Measurements from ENCODE around the gene COL12A1.

The COL12A1 gene

DNA sequence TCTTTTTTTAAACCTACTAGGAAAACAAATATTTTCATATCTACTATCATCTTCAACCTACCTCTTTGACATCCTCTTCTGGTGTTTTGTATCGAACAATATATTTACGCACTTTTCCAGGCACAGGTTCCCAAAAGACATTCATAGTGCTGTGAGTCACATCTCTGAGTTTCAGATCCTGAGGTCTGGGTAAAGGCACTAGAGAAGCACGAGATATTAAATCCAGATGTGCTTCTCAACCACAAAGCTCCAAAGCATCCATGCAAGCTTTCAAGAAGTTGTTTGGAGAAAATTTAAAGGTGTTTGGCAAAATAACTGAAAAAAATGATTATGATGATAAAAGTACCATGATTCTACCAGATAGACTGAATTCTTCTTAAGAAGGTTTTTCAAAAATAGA lies 62.7 kb downstream of the COL12A1 start:
- no peak for DNase-seq (ENCODE audit: low read depth in 2 of 2)

DNA sequence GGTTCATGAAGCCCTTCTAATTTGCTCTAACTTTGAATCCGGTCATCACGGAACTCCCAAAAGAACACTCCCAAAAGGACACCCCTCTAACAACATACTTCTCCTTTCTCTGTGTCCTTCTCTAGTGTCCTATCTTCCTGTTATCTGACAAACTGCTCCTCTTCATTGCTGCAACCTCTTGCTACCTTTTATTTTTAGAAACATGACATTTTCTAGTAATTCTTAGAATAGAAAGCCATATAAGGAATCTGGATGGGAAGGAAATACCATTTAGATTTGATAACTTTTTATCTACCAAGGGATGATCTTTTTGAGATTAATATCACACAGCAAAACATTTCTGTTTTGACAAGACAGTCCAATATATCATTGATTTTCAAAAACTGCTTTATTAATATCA lies 63.1 kb downstream of the COL12A1 start:
- DNase-seq (ENCODE audit: low read depth in 2 of 2), result no peak

DNA sequence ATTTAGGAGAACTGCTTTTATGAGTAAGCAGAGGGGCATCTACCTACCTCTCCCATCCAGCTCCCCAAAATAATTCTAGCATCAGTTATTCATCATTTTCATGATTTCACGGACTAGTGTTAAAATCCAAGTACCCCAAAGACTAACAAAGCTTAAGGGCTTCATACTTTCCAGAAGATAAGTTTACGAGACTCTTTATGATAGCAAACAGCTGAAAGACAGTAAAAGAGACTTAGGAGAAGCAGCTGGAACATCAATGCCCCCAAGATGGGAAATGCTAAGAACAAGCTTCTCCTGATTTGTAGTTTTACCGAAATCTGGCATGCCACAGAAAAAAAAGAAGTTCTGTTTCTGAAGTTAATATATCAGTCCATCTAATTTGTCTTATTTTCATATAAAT lies 70.0 kb downstream of the COL12A1 start:
- DNase-seq (ENCODE audit: low read depth in 2 of 2), result no peak

DNA sequence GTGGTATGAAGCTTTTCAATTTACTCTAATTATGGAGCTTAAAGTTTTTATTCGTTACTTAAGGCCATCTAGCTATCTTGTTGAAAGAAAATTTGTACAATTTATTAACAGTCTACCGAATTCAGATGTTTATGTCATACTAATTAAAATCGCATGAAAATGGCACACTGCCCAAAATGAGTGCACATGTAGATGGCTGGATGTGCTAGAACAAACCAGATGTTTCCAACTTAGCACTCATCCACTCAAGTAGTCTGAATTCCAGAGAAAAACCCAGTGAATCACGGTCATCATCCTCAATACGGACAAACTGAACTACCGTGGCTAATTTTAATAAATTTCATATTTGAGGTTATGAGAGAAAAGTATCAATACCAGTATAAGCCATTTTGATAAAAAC lies 70.4 kb downstream of the COL12A1 start:
- DNase-seq (ENCODE audit: low read depth in 2 of 2), result no peak

DNA sequence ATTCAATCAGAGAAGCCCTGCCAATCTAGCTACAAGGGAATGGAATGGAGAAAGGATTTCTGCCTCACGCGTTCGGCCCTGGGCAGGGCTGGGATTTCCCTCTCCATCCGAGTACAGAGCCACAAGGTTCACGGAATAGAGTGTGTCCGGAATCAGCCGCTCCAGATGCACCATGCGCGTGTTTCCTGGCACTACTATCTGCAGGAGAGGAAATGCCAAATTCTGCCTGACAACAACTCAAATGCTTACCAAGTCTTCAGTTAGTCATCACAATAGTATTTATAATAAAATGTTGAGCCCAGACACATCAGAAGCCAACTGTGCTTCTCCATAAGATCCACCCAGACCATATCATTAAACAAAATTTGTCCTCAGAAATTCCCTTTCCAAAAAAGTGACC lies 75.1 kb downstream of the COL12A1 start:
- DNase-seq (ENCODE audit: low read depth in 2 of 2), result no peak

DNA sequence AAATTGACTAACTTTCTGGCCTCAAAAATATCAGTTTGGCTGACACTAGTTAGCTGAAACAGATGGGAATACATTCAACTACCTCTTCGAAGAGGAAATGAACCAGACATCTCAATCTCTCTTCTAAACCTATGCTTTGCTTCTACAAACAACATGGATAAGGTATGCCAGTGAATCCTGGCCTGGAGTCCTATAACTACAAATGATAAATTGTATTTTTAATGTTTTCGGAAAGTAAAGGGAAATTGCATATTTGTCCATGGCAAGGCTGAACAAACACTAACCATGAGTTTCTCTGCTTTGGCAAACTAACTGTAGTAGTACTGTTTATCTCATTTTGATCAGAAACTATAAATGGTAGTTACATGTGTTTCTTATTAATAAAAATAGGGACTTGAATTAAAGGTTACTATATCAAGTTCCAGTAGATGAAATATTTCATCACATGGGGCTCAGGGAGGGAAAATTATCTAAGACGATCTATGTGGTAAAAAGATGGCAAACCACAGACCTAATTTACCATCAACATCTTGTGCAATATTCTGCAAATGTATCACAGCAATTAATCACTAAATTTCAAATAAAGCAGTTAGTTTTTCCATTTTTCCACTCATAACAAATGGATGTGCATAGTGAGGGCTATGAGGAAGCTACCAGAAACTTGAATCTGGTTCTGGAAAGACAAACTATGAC lies 76.8 kb downstream of the COL12A1 start:
- no peak for DNase-seq (ENCODE audit: low read depth in 2 of 2)

DNA sequence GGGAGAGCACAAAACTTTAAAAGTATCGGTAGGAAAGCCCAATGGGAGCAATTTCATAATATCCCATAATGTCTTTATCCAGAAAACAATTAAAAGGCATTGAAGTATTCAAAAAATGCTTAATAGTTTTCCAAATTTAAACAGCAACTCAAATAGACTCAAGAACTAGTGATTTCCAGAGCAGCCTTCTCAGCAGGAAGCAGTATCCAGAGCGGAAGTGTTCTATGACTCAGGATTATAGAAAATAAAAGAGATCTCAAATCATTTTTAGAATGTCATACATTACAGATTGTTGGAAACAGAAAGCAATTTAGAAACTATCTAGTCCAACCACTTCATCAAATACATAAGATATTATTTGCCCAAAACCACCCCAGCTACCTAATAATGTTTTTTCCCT lies 79.3 kb downstream of the COL12A1 start:
- no peak for DNase-seq (ENCODE audit: low read depth in 2 of 2)

DNA sequence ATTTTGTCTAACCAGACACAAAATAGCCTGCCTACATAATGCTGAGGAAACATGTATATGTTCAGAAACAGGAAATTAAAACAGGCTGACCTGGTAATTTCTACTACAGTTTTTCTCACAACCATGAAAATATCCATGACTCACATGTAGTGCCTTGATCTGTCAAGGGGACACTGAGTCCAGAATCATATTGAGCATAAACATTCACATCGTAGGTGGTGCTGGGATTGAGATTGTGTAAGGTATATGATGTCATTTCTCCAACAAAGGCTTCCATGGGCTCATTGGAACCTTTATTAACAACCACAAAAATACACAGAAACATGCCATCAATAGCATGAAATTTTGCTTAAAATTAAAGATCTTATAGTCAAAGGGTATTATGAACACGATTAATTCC lies 80.9 kb downstream of the COL12A1 start:
- no peak for DNase-seq (ENCODE audit: low read depth in 2 of 2)

DNA sequence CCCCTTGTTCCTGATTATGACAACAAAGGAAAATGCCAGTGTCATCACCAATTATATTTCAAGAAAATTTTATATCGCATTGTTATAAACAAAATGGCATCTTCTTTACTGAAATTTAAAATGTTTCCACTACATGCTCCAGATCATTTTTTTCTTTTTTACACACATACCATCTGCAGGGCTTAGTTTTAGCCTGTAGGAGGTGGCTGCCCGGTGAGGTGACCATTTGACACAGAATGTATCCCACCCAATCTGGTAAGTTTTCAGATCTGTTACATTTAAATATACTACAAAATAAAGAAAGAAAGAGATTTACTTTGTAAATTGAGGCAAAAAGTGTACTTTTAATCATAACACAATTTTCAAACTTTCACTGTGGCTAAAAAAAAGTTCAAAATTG lies 81.8 kb downstream of the COL12A1 start:
- DNase-seq (ENCODE audit: low read depth in 2 of 2), result no peak

DNA sequence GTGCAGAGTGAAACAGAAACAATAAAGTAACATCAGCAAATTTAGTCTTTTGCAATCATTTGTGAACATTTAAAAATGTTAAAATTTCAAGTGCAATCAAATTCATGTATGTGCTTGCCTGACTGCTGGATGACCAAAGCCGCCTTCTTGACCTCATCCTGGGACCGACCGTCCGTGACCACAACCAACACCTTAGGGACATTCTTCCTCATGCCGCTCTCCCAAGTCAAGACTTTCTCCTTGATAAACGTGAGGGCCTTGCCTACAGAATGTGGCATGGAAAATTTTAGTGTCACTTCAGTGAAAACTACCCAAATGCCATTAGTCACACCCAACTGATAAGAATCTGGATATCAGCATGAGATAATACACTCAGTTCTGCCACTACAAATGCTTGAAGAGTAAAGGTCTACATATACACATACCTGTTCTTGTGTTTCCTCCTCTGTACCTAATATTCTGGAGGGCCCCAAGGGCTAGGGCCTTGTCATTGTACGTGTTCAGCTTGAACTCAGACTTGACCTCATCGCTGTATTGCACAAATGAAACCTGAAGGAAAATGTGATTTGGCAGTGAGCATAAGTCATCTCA lies 86.8 kb downstream of the COL12A1 start:
- no peak for DNase-seq (ENCODE audit: low read depth in 2 of 2)

DNA sequence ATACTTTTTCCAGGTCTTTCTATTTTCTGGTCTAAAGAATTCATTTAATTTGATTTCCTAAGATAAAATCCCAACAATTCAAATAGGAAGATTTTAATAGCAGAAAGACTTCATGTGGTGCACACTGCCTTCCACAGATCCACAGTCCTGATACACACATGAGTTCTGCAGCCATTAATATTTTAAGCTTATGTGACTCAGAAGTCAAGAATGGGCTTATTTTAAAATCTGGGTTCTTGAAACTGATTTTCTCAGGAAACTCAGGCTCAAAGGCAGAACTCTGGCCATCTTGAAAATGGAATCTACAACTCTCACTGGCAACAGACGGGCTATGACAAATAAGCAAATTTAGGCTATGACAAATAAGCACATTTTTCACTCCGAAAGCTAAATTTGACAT lies 88.2 kb downstream of the COL12A1 start:
- DNase-seq (ENCODE audit: low read depth in 2 of 2), result no peak

DNA sequence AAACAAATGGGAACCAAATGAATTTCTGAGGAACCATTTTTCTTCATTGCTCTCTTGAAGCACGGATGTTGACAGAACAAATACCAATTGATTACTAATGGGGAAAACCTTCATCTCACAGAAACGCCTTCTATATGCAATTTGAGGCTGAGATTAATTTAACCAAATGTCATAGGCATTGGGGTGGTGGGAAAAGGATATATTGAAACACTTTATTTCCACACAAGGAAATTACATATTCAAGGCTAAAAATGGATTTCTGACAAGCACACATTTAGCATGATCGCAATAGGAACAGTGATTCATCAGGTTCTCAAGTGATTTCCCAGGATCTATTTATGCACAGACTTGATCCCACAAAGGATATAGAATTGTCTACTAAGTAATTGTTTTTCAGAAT lies 88.9 kb downstream of the COL12A1 start:
- no peak for DNase-seq (ENCODE audit: low read depth in 2 of 2)

DNA sequence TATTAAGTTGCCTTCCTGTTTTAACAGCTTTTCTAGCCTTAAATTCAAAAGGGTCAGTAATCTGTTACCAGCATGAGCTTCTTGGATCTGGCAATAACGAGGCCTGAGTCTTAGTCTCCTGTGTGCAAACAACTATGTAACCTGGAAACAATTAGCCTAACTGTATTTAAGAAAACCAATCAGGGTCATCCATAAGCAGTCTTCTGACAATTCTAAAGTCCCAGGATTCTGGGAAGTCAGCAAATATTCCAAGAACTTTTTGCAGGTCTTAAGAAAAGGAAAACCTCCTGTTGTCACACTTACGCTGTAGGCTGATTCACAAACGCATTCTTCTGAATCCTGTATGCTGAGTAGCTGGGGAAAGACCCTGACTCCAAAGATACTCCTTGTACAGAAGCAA lies 90.4 kb downstream of the COL12A1 start:
- no peak for DNase-seq (ENCODE audit: low read depth in 2 of 2)

DNA sequence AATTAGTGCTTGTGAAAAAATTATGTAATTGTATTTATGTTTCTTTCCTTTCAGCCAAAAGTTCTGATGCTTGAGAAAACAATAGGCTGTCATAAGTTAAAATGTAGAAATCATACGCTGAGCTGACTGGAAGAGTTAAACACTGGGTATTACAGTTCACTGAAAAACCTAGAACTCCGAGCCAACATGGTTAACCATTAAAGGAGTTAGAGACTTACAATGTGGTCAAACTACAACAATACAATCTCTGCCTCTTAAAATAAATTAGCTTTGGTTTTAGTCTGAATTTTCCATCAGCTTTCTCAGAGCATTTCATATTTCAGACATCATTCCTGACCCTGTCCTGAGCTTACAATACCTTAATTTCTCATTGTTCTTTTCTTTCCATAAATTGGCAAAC lies 91.0 kb downstream of the COL12A1 start:
- DNase-seq (ENCODE audit: low read depth in 2 of 2), result no peak

DNA sequence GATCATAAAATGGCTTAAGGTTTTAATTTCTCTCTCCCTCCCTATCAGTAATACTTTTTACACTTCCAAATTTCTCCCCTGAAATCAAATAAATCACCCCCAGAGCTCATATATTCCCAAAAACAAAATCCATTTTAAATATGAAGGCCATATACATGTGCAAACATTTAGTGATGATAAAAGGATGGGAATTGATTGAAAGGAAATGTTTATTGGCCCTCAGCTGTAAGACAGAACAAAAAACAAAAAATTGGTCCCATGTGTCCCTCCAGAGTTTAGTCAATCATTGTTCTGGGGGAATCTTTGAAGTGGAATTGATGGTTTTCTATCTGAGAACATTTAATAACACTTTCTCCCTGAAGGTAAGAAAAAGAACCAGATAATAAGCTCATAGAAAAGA lies 91.7 kb downstream of the COL12A1 start:
- DNase-seq (ENCODE audit: low read depth in 2 of 2), result no peak

DNA sequence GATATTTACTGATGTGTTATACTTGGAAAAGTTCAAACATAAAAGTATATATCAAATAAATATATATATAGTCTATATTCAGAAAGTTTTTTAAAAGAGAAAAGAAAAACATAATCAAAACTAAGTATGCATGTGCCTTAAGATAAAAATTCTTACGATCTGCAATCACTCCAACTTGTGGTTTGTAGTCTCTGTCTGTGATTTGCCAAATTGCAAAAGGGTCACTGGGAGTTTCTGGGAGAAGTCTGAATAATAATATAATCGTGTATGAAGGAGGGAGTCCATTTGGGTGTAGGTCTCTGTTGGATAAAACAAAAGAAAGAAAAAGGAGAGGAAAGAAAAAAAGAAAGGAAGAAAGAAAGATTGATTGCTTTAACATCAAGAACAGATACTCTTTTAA lies 92.4 kb downstream of the COL12A1 start:
- no peak for DNase-seq (ENCODE audit: low read depth in 2 of 2)

DNA sequence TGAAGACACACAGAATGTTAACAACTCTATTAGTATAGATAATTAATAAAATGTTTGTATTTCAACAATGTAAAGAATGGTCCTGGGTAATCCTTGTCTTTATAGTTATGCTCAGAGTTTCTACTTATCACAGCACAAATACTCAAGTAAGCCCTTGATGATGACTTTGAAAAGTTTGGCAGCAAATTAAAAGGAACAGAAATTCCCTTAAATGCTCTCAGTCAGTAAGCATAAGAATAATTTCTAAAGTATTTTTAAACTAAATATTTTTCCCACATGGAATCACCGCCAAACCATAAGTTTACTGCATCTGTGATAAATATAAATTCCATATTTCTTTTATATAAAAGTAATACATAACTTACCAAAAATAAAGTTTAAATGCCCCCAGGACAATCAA lies 96.1 kb downstream of the COL12A1 start:
- DNase-seq (ENCODE audit: low read depth in 2 of 2), result no peak

DNA sequence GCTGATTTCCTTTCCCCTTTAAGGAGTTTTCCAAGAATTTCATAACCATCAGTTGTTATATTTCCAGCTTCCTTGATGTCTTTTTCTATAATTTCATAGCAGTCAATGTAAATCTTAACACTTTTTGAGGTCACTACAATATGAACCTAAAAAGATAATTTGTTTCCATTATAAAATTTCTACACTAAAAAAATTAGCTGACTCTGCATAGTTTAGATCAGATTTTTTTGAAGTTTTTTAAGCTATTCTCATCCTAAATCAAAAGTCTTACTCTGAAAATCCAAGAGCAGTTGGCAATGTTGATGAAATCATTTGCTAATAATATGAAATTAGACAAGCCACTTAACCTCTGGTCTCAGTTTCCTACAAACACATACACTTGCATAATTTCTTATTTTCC lies 96.8 kb downstream of the COL12A1 start:
- no peak for DNase-seq (ENCODE audit: low read depth in 2 of 2)

DNA sequence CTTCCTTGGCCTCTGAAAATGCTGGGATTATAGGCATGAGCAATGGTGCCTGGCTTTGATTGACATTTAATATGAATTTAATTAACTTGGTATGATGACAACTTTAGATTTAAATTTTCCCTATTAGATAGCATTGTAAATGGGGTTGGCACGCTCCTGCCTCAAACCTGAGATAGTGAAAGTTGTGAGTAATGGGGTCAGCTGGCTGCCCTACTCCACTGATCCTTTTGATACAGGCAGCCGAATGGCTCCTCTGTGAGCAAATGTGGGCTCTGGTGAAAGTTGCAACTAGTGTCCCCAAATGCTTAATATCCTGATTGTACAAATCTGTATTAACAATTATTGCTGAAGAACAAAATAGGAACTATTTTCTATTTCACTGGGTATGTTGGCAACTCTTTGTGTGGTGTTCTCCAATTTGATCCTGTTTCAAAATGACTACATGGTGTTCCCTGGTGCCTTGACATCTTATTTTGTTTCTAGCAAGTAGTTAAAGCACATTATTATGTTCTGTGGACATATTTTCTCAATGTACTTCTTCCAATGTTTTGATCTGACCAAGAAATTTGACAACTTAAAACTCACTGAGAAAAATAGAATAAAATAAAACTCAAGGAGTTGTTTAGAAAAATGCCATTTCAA lies 97.4 kb downstream of the COL12A1 start:
- DNase-seq (ENCODE audit: low read depth in 2 of 2), result no peak

DNA sequence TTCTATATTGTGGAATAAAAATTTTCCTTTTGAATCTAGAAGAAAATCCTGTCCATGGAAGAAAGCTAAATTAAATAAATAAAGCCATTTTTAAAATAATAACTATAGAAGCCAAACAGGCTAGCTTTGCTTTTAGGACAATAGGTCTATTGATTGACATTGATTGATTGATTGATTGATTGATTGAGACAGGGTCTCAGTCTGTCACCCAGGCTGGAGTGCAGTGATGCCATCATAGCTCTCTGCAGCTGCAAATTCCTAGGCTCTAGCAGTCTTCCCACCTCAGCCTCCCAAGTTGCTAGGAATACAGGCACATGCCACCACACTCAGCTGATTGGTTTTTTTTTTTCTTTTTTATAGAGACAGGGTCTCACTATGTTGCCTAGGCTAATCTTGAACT lies 97.9 kb downstream of the COL12A1 start:
- no peak for DNase-seq (ENCODE audit: low read depth in 2 of 2)

DNA sequence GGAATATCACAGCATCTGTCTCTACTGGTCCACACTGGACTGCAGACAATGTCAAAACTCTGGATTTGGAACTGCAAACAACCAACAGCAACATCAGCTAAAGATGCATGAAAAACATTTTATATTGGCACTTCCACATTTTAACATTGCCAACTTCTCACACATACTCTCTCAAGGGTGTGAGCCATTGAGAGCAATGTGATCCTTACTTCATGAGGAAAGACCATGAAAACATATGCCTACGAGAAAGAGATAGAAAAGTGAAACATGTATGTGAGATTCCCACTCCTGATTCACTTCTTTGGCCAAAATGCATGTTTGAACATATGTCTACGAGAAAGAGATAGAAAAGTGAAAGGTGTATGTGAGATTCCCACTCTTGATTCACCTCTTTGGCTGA lies 99.4 kb downstream of the COL12A1 start:
- DNase-seq (ENCODE audit: low read depth in 2 of 2), result no peak

DNA sequence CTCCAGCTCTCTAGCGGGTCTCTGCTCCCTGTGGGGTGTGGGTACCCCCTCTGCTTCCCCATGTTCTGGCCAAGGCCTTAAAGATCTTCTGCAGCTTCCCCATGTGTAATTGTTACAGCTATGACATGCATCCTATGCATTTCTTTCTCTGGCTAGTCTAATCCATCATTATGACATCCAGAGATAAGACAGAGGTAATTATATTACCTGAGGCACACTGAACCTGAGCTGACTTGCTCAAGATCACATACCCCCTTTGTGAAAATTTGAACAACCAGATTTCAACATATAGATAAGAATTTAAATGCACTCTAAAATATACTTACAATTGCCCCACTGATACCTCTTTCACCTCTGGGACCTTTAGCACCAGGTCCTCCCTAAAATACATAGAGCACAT lies 102.4 kb downstream of the COL12A1 start:
- DNase-seq (ENCODE audit: low read depth in 2 of 2), result no peak

DNA sequence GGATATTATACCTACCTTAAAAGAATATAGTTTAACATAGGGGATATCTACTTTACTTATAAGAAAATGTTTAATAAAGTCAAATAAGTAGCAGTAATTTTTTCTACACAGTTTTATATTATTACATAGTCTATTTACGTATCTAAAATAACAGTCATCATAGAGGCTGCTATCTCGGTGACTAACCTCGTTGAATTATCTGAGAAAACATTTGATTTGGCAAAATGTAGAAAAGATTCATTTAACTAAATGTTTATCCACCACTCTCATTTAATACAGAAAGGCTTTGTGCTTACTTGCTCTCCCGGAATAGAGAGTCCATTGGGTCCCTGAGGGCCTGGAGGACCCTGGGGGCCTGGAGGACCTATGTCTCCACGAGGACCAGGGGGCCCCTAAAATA lies 103.6 kb downstream of the COL12A1 start:
- no peak for DNase-seq (ENCODE audit: low read depth in 2 of 2)

DNA sequence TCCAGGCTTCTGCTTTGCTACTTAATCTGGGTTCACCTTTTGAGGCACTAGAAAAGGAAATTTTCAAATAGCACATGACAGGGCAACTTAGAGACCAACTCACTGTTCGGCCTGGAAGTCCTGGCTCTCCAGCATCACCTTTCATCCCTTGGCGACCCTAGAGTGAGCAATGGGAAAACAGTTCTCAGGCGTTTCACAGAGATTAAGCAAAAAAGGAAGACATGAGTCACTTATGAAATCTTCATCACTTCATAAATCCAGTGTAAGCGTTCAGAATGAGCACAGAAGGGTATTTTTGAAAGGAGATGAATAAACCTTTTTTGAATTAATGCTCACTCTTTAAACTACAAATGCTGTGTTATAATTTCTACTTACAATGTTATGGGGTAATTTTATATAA lies 104.0 kb downstream of the COL12A1 start:
- no peak for DNase-seq (ENCODE audit: low read depth in 2 of 2)

Measured in stimulated activated CD8-positive, alpha-beta memory T cell treated with anti-CD3 and anti-CD28 coated beads, Interleukin-7, amount 100 ng/mL, for 4 hours (primary cell).